H1 (cell line): ENCODE measurements around the gene NF1. TPM values are rescaled to one million over a fixed set of nuclear protein-coding genes. Genes with fewer than 3 reads are reported as not detected.

ENCODE experiments used
- CTCF ChIA-PET: fragments of 300-600 bp; sonication (Branson Sonifier 250); formaldehyde crosslinking; loops from one replicate; lab custom pipeline; 2021; ENCODE audit not compliant: partially characterized antibody; lab: Charles Lee
- POLR2A ChIA-PET: fragments of 300-600 bp; sonication (Branson Sonifier 250); formaldehyde crosslinking; loops from one replicate; lab custom pipeline; 2021; ENCODE audit warnings: inconsistent platforms; ENCODE audit not compliant: partially characterized antibody; lab: Charles Lee
- DNase-seq, 2 experiments: peaks; one replicate each; pipeline versions ENCODE4 v3.0.0 to v3.0.0-alpha.2; 2010 to 2022; ENCODE audit warnings: low spot score in 2 of 2, low read depth in 1 of 2, mixed read lengths in 1 of 2
- FAIRE-seq: peaks from 2 replicates; lab custom pipeline; 2011; peaks lifted over from hg19 to GRCh38; lab: Jason Lieb, UNC
- H2AFZ ChIP-seq: 2 replicates; pipeline ENCODE4 v1.8.1; 2012; ENCODE audit warnings: low read length, inconsistent platforms
- H2AK5ac ChIP-seq: 2 replicates; pipeline ENCODE4 v1.6.1; 2013; ENCODE audit warnings: low read depth, low read length
- H2BK120ac ChIP-seq: replicated peaks from 2 replicates; pipeline ENCODE3; 2013; ENCODE audit warnings: low read depth, low read length, inconsistent platforms
- H2BK12ac ChIP-seq: 2 replicates; pipeline ENCODE4 v1.6.1; 2013; ENCODE audit warnings: low read depth, low read length
- H2BK15ac ChIP-seq: 2 replicates; pipeline ENCODE4 v1.6.1; 2013; ENCODE audit warnings: low read length
- H2BK20ac ChIP-seq: 2 replicates; pipeline ENCODE4 v1.6.1; 2013; ENCODE audit warnings: low read length
- H2BK5ac ChIP-seq: 2 replicates; pipeline ENCODE4 v1.6.1; 2013; ENCODE audit warnings: low read depth, low read length
- H3K14ac ChIP-seq: 2 replicates; pipeline ENCODE4 v1.6.1; 2013; ENCODE audit warnings: inconsistent platforms; ENCODE audit not compliant: insufficient read length
- H3K18ac ChIP-seq: 2 replicates; pipeline ENCODE4 v1.6.1; 2013; ENCODE audit warnings: low read length; ENCODE audit errors: extremely low read depth
- H3K23ac ChIP-seq: 2 replicates; pipeline ENCODE4 v1.6.1; 2013; ENCODE audit warnings: inconsistent platforms; ENCODE audit not compliant: insufficient read length
- H3K23me2 ChIP-seq: 2 replicates; pipeline ENCODE4 v1.6.1; 2013; ENCODE audit warnings: low read depth, low read length
- H3K27ac ChIP-seq: 2 replicates; pipeline ENCODE4 v1.6.1; 2011; ENCODE audit warnings: low read depth, low read length, inconsistent platforms
- H3K27me3 ChIP-seq, 4 experiments: replicated peaks in 1 of 4; 1 replicate in 1 of 4; 2 replicates in 3 of 4; pipeline versions ENCODE4 v1.6.1 to v1.8.1; 2011 to 2013; ENCODE audit warnings: low read length in 3 of 4, mild to moderate bottlenecking in 3 of 4, inconsistent platforms in 2 of 4, mixed read lengths in 2 of 4, moderate library complexity in 1 of 4; ENCODE audit not compliant: control insufficient read depth in 3 of 4, insufficient read depth in 3 of 4; ENCODE audit errors: extremely low read depth in 1 of 4
- H3K36me3 ChIP-seq, 4 experiments: 2 replicates each; pipeline versions ENCODE4 v1.6.1 to v1.8.1; 2011 to 2013; ENCODE audit warnings: mild to moderate bottlenecking in 4 of 4, low read length in 3 of 4, moderate library complexity in 2 of 4, control low read depth in 1 of 4, inconsistent platforms in 1 of 4; ENCODE audit not compliant: insufficient read depth in 4 of 4, control insufficient read depth in 2 of 4
- H3K4ac ChIP-seq: replicated peaks from 2 replicates; pipeline ENCODE3; 2013; ENCODE audit warnings: low read length, low read depth, mixed read lengths, inconsistent platforms; ENCODE audit not compliant: insufficient read length
- H3K4me1 ChIP-seq, 4 experiments: replicated peaks in 1 of 4; 1 replicate in 1 of 4; 2 replicates in 3 of 4; pipeline versions ENCODE4 v1.6.1 to v1.8.1; 2011 to 2013; ENCODE audit warnings: low read length in 3 of 4, inconsistent platforms in 2 of 4, mixed read lengths in 1 of 4; ENCODE audit not compliant: insufficient read depth in 4 of 4, control insufficient read depth in 3 of 4
- H3K4me2 ChIP-seq, 2 experiments: 2 replicates each; pipeline versions ENCODE4 v1.6.1 to v1.8.1; 2011 to 2013; ENCODE audit warnings: low read depth in 2 of 2, low read length in 2 of 2, control low read depth in 1 of 2, inconsistent platforms in 1 of 2, mild to moderate bottlenecking in 1 of 2; ENCODE audit not compliant: insufficient read depth in 1 of 2
- H3K4me3 ChIP-seq, 4 experiments: fragments of 200-600, 300-600 bp in 1 of 4; sonication (generic), shearing (Covaris generic), sonication (Bioruptor Twin) in 1 of 4; 2 replicates each; pipeline versions ENCODE4 v1.5.1 to v1.8.1; 2011 to 2016; ENCODE audit warnings: low read length in 4 of 4, low read depth in 3 of 4, control low read depth in 2 of 4, inconsistent platforms in 2 of 4, mild to moderate bottlenecking in 2 of 4, mixed read lengths in 1 of 4, moderate library complexity in 1 of 4; ENCODE audit not compliant: insufficient read depth in 2 of 4; ENCODE audit errors: extremely low read depth in 1 of 4
- H3K56ac ChIP-seq: replicated peaks from 2 replicates; pipeline ENCODE3; 2013; ENCODE audit warnings: low read depth, mild to moderate bottlenecking, mixed read lengths, low read length, inconsistent platforms; ENCODE audit not compliant: insufficient read length
- H3K79me1 ChIP-seq: 2 replicates; pipeline ENCODE4 v1.6.1; 2013; ENCODE audit warnings: low read depth, low read length, control low read depth
- H3K79me2 ChIP-seq, 2 experiments: 2 replicates each; pipeline versions ENCODE4 v1.6.1 to v1.8.1; 2012 to 2013; ENCODE audit warnings: low read length in 2 of 2, mild to moderate bottlenecking in 2 of 2, inconsistent platforms in 1 of 2; ENCODE audit not compliant: insufficient read depth in 2 of 2, control insufficient read depth in 1 of 2
- H3K9ac ChIP-seq, 4 experiments: replicated peaks in 1 of 4; 1 replicate in 1 of 4; 2 replicates in 3 of 4; pipeline versions ENCODE4 v1.6.1 to v1.8.1; 2011 to 2013; ENCODE audit warnings: low read depth in 3 of 4, low read length in 3 of 4, control low read depth in 2 of 4, mild to moderate bottlenecking in 2 of 4, moderate library complexity in 2 of 4, inconsistent platforms in 1 of 4; ENCODE audit errors: extremely low read depth in 1 of 4
- H3K9me3 ChIP-seq, 2 experiments: 2 replicates each; pipeline versions ENCODE4 v1.6.1 to v1.8.1; 2012 to 2013; ENCODE audit warnings: mild to moderate bottlenecking in 2 of 2, moderate library complexity in 2 of 2, control low read depth in 1 of 2, inconsistent platforms in 1 of 2, low read depth in 1 of 2, low read length in 1 of 2, mixed read lengths in 1 of 2; ENCODE audit not compliant: insufficient read depth in 2 of 2
- H4K20me1 ChIP-seq, 2 experiments: replicated peaks in 1 of 2; 2 replicates each; pipeline versions ENCODE3 to v1.8.1; 2011 to 2013; ENCODE audit warnings: inconsistent platforms in 2 of 2, low read length in 2 of 2, mild to moderate bottlenecking in 1 of 2; ENCODE audit not compliant: insufficient read depth in 2 of 2, control insufficient read depth in 1 of 2
- H4K5ac ChIP-seq: 2 replicates; pipeline ENCODE4 v1.6.1; 2013; ENCODE audit warnings: low read length, low read depth, mixed read lengths, inconsistent platforms; ENCODE audit not compliant: insufficient read length
- H4K8ac ChIP-seq: 2 replicates; pipeline ENCODE4 v1.8.0; 2013; ENCODE audit warnings: mild to moderate bottlenecking, moderate library complexity, low read length, inconsistent platforms; ENCODE audit not compliant: insufficient read depth; ENCODE audit errors: extremely low read depth
- H4K91ac ChIP-seq: replicated peaks from 2 replicates; pipeline ENCODE3; 2013; ENCODE audit warnings: low read length, mixed read lengths, inconsistent platforms; ENCODE audit not compliant: insufficient read length
- JUND ChIP-seq: IDR thresholded peaks from 2 replicates; pipeline ENCODE4 v1.6.1; 2011; ENCODE audit warnings: mild to moderate bottlenecking, improper control_type of control experiment, low read length
- KDM4A ChIP-seq: IDR thresholded peaks from one replicate; pipeline ENCODE4 v1.7.1; 2012; ENCODE audit warnings: low read depth, mild to moderate bottlenecking, moderate library complexity, low read length, inconsistent platforms; ENCODE audit not compliant: severe bottlenecking
- WGBS, 2 experiments: shearing (Covaris generic) in 1 of 2; methylation state at CpG; one replicate each; pipeline versions ENCODE4 v1.1.6 to v1.1.7; 2013 to 2015; ENCODE audit warnings: low lambda C conversion rate in 2 of 2, mixed read lengths in 2 of 2, inconsistent platforms in 1 of 2, low coverage in 1 of 2, missing lambda C conversion rate in 1 of 2; ENCODE audit not compliant: insufficient replicate concordance in 2 of 2, insufficient coverage in 1 of 2, insufficient read length in 1 of 2; ENCODE audit errors: extremely low coverage in 1 of 2, missing lambda C conversion rate in 1 of 2; 5-methylcytosine and 5-hydroxymethylcytosine counted together
- polyA plus RNA-seq, 7 experiments: library from polyadenylated mRNA; depleted of rRNA in 3 of 7; stranded (reverse) in 5 of 7; unstranded in 2 of 7; fragments of >200 nt in 5 of 7; fragments of 200-250 nt in 2 of 7; gene quantifications; 1 replicate in 5 of 7; 2 replicates in 1 of 7; 4 replicates in 1 of 7; pipeline versions ENCODE4 v1.2.1 to v1.2.3, GENCODE V29; 2011 to 2013; ENCODE audit warnings: missing spikeins in 2 of 7, mixed read lengths in 2 of 7
- total RNA-seq: library from RNA; stranded (reverse); fragmentation: NEBNext Ultra II Directional; extraction: Animal tissue kit (Norgen Biotek cat#: 25700); gene quantifications from 2 replicates; pipeline ENCODE4 v1.2.1, GENCODE V29; 2021

NF1 gene
- total and polyA plus RNA-seq, 2 of the 8 experiments (the other 6 are each of a cell fraction or from before 2014, with no cell fraction given): 19.3 to 29.6 TPM

- H3K79me1 ChIP-seq: no peaks in the 10 kb centered on the region; the same call in 1 of the 2 replicates
- H4K91ac ChIP-seq: no peak within 1 kb of the TSS
- no peak within 1 kb of the TSS for H3K23ac ChIP-seq
- peak within 1 kb of the TSS; percentile 63; the same call in 1 of the 2 replicates for H2AFZ ChIP-seq
- H3K14ac ChIP-seq: no peak within 1 kb of the TSS
- TF ChIP-seq JUND (no peak), KDM4A (peak; percentile 19)
- H2BK20ac ChIP-seq: no peak within 1 kb of the TSS
- H2BK15ac ChIP-seq: no peak within 1 kb of the TSS
- no peak within 1 kb of the TSS for H4K5ac ChIP-seq
- peak within 1 kb of the TSS; percentile 37 to 65 (median 44) for H3K4me3 ChIP-seq
- H3K4me2 ChIP-seq: peak within 1 kb of the TSS; percentile 42 to 86
- FAIRE-seq (no peak), DNase-seq (peak in 1 of 2 experiments; percentile 52)
- H3K4me1 ChIP-seq: peaks cover 0 to 14% (median 9%) of the 10 kb centered on the region in 4 experiments; a peak in 6 of 7 replicates
- H4K8ac ChIP-seq: peak within 1 kb of the TSS; percentile 35; the same call in 1 of the 2 replicates
- WGBS, 2 experiments: no CpG with 5 or more reads among the region's 69 CpGs
- H3K23me2 ChIP-seq: peaks cover 7% of the 10 kb centered on the region; the same call in 1 of the 2 replicates
- peaks cover 4 to 9% of the 10 kb centered on the region in 2 experiments for H4K20me1 ChIP-seq
- no peak within 1 kb of the TSS for H2AK5ac ChIP-seq
- H3K9ac ChIP-seq: no peak within 1 kb of the TSS
- POLR2A ChIA-PET: interaction anchor here (0.9 to 1.7 kb wide), 4 partner anchors 9 to 323 kb away, joined by 3 to 4 read pairs (median 3); no protein-coding TSS in a partner anchor
- no peak within 1 kb of the TSS for H3K56ac ChIP-seq
- no peak within 1 kb of the TSS for H2BK5ac ChIP-seq
- no peak within 1 kb of the TSS for H2BK120ac ChIP-seq
- no peaks in the 10 kb centered on the region for H3K36me3 ChIP-seq
- H3K79me2 ChIP-seq: no peaks in the 10 kb centered on the region
- CTCF ChIA-PET: interaction anchor here (0.8 to 1.6 kb wide), 4 partner anchors 10 to 451 kb away, joined by 3 read pairs; no protein-coding TSS in a partner anchor
- H3K18ac ChIP-seq: peak within 1 kb of the TSS; percentile 32
- peak within 1 kb of the TSS; percentile 54 for H3K4ac ChIP-seq
- 0 out of 2 replicates have a peak within 1 kb of the TSS, but pooled peaks have one; percentile 60 for H2BK12ac ChIP-seq
- H3K27me3 ChIP-seq: peaks cover 1 to 29% (median 22%) of the 10 kb centered on the region in 4 experiments
- H3K9me3 ChIP-seq: no peaks in the 10 kb centered on the region
- H3K27ac ChIP-seq: no peak within 1 kb of the TSS
These were observed 296.7 kb downstream of the NF1 start, which contains the start of gene RAB11FIP4 for GRCh38 chr17:31391496-31391949. RAB11FIP4 (plus strand) TSS chr17:31391675; CDS start chr17:31391853, 178 bp downstream.
